Retinal pigment epithelial cell (primary cell): ENCODE data around the gene PCNX2.

Source experiments
- DNase-seq: peaks from one replicate; pipeline ENCODE4 v3.0.0-alpha.2; 2010; ENCODE audit warnings: low read depth
- H3K4me3 ChIP-seq: 2 replicates; pipeline ENCODE4 v1.5.1; 2011; ENCODE audit warnings: mild to moderate bottlenecking, low read length, control low read depth, moderate library complexity
- TF ChIP-seq, protein P1 (sequence below): conservative IDR thresholded peaks from 2 replicates; pipeline ENCODE4 v1.5.1; 2011; ENCODE audit warnings: low read depth, low read length, control low read depth, inconsistent platforms

Gene PCNX2

DNA sequence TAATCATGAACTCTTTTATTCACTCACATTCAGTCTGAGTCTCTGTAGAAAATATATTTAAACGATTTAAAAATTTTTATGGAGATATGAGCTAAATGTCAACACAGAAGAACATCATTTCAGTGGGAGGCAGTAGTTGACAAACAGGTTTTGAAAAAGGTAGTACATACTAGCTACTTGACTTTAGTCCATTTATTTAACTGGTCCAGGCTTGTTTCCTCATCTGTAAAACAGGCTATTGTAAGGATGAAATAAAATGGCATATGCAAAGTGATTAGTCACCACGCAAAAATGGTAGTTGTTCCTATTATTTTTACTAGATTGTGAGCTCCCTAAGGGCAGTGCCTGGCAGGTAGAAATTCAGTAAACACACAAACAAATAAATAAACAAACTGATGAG, 270.0 kb downstream of the PCNX2 start:
- no peak for DNase-seq
- TF ChIP-seq, protein P1, sequence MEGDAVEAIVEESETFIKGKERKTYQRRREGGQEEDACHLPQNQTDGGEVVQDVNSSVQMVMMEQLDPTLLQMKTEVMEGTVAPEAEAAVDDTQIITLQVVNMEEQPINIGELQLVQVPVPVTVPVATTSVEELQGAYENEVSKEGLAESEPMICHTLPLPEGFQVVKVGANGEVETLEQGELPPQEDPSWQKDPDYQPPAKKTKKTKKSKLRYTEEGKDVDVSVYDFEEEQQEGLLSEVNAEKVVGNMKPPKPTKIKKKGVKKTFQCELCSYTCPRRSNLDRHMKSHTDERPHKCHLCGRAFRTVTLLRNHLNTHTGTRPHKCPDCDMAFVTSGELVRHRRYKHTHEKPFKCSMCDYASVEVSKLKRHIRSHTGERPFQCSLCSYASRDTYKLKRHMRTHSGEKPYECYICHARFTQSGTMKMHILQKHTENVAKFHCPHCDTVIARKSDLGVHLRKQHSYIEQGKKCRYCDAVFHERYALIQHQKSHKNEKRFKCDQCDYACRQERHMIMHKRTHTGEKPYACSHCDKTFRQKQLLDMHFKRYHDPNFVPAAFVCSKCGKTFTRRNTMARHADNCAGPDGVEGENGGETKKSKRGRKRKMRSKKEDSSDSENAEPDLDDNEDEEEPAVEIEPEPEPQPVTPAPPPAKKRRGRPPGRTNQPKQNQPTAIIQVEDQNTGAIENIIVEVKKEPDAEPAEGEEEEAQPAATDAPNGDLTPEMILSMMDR = no peak
- H3K4me3 ChIP-seq = no peak overlapping the region

DNA sequence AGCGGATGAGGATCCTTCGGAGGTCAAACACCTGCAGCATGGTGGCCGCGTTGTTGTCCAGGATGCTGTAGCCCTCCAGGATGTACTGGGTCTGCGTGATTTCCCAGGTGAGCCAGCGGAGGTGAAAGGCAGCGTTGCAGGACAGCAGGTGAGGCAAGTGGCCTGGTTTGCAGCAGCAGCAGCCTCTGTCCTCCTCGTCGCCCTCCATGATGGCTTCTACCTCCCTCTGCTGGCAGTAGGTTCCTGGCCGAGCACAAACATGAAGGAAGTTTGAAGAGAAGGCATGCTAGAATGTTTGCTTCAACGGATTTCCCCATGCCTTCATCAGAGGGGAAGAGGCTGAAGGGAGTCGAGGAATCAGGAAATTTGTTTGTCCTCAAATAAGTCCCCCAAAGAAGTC, 270.4 kb downstream of the PCNX2 start:
- TF ChIP-seq, protein P1 = peak; percentile 76
- no peak for DNase-seq
- no peak overlapping the region for H3K4me3 ChIP-seq

DNA sequence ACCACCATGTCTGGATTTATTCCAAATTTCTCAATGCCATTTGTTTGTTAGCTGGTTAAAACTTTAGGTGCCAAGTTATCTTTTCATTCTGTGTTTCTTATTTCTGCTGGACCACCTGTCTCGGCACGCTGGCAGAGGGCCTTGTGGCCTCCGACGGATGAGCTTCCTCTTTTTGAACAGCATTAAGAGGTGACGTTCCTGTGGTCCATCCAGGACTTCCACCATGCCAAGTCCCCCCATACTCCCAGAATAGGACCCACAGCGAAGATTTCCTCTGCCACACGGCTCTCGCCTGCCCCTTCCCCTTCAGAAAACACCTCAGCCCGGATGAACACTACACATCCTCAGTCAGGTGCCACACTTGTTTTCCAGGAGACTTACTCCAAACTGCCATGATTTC, 271.3 kb downstream of the PCNX2 start:
- TF ChIP-seq, protein P1 = no peak
- no peak for DNase-seq
- no peak overlapping the region for H3K4me3 ChIP-seq

DNA sequence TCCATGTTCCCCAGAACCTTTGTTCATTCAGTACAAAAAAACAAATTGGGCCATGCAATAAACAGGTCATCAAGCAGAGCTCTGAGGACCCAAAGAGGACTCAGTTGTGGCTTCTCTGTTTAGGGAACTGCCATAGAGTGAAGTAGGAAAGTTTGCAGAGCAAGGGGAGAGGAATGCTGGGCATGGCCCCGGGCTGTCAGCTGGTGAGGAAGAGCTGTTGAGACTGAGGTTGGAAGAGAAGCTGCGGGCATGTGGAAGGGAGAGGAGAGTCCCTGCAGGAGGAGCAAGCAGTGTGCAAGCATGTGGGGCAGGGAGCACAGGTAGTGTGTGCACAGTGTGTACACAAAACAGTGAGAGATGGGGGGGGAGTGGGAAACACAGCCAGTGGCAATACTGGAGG, 273.3 kb downstream of the PCNX2 start:
- no peak for DNase-seq
- no peak overlapping the region for H3K4me3 ChIP-seq
- TF ChIP-seq, protein P1 = no peak

DNA sequence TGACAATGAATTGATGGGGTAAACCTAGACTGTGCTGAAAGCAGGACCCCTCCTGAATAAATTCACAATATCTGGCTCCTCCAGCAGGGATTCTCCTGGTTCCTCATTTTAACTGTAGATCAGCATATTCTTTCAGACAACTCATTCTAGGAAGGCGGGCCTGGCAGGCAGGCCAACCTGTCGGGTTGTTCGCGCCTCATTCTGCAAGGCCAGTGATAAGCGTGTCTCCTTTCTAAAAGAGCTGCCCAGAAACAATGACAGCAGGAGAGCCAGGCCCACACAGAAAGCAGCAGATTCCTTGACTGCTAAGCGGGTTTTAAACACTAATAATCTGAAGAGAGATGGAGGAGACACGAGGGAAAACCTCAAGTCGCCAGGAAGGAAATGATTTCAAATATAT, 275.1 kb downstream of the PCNX2 start:
- no peak for DNase-seq
- no peak overlapping the region for H3K4me3 ChIP-seq

DNA sequence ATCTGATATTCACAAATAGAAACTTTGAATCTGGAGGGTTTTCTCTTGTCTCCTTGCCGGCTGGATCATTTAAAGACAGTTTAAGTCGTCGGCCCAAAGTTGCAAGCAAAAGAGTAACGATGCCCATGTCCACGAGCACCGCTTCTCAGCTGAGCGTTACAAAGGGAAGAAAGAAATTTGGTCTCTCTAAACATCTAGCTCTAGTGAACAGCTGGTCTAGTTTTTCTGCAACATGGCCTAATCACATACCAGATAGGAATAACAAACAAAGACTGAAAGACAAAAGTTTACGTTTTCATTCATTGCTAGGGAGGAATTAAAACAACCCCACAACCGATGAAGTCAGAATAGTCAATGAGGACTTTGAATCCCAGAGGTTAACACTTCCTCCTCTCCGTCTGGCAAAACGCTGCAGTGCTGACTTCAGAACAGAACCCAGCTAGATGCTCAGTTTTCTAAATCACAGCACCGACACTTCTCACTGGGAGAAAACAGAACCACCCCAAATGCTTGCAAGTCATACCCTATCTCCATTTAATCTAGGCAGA, 275.7 kb downstream of the PCNX2 start:
- TF ChIP-seq, protein P1 = no peak
- H3K4me3 ChIP-seq = no peak overlapping the region

More for the DNA sequence above, 275.1 kb downstream of the PCNX2 start:
- TF ChIP-seq, protein P1 = no peak

DNA sequence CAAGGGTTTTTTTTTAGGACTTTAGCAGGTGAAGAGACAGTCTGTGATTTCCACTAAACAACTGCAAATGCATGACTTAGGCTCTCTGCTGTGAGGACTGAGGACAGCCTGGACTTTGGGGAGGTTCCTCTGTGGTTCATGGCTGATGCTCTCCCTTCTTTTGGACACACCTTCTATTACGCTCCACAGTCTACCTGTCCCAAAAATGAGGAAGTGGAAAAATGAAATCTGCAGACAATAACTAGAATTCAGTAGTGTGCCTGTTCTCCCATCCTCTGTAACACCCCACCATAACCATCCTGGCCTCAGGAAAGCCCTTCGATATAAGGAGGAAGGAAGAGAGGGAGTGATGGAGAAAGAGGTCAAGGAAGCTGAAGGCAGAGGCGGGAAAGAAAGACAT, 276.4 kb downstream of the PCNX2 start:
- H3K4me3 ChIP-seq = no peak overlapping the region
- TF ChIP-seq, protein P1 = no peak
- no peak for DNase-seq

More for the DNA sequence above, 275.7 kb downstream of the PCNX2 start:
- DNase-seq = no peak
